Smooth muscle cell of the brain vasculature (primary cell): ENCODE measurements around the gene DTD1.

ENCODE experiments used
- DNase-seq: peaks from one replicate; pipeline ENCODE4 v3.0.0-alpha.2; 2012; ENCODE audit warnings: low read depth, low spot score

The DTD1 gene

DNA sequence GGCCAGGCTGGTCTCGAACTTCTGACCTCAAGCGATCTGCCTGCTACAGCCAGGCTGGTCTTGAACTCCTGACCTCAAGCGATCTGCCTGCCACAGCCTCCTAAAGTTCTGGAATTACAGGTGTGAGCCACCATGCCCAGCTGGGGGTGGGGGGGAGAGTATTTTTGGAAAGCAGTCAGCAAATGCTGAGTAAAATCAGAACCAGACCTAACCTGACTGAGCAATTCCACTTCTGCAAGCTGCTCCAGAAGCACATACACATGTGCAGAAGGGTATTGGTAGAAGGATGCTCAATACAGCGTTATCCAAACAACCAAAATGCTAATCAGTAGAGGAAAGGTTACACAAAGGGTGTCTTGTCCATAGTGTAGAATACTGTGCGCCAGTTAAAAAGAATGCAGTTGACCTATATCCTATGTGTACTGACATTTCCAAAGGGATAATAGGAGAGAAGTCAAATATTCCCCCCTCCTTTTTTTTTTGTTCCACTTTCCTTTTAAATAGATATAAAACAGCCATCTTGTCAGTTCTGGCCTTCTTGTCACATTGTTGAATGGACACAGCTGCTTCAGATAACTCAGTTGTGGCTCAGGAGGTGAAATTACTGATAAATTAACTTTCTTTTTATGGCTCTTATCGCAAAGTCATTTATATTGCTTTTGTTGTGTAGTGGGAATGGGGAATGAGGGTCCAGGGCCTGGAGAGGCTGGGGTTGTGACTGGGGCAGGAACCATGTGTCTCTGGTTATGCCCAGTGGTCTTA, 74.6 kb downstream of the DTD1 start:
- DNase-seq: no peak

DNA sequence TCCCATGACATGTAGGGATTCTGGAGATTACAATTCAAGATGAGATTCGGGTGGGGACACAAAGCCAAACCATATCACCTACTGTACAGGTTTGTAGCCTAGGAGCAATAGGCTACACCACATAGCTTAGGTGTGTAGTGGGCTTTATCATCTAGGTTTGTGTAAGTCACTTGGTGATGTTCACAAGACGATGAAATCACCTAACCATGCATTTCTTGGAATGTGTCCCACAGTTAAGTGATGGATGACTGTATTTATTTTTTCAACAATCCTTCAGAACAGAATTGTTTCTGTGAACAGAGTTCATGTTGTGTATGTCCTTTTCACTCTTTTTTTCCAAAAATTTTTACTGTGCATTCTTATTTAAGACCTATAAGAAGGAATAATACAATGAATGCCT, 76.1 kb downstream of the DTD1 start:
- peak; percentile 10 for DNase-seq

DNA sequence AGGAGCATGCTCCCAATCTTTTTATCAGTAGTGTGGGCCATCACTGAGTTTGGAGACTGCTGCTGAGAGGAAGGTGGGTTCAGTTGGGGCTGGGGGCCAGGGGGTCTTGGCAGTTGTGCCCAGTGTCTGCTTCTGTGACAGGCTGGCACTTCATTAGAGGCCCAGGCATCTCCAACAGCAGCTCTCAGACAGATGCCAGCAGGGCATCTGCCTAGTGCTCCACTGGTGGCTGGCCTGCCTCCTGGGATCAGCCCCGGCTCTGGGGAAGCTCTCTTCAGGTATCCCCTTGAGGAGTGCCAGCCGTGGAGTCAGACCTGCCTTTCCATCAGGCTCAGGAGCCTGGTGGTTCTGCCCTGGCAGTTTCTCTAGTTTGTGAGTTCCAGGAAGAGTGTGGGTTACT, 77.3 kb downstream of the DTD1 start:
- DNase-seq: no peak

- no peak for DNase-seq
Measured at GRCh38 chr20:18666803-18667415, 79.1 kb downstream of the DTD1 start.

GRCh38 chr20:18669241-18670019, 81.6 kb downstream of the DTD1 start:
- DNase-seq: no peak

- DNase-seq: no peak
Measured at GRCh38 chr20:18671203-18671710, 83.4 kb downstream of the DTD1 start.

DNA sequence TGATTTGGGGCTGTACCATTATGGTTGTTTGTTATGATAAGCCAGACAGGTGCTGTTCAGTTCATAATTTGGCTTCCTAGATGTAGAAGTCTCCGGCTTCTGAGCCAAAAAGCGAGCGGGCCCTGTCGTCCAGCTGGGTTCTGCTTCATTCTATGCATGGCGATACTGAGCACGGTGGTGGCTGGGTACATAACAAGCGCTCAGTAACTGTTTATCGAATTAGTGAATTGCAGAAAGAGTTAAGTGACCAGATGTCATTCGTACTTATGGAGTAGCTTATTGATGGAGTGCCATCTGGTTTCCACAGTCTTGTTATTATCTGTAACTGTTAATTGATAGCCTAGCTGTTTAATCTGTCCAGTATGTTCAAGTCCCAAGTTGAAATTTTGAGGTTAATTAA, 85.0 kb downstream of the DTD1 start:
- DNase-seq: no peak

DNA sequence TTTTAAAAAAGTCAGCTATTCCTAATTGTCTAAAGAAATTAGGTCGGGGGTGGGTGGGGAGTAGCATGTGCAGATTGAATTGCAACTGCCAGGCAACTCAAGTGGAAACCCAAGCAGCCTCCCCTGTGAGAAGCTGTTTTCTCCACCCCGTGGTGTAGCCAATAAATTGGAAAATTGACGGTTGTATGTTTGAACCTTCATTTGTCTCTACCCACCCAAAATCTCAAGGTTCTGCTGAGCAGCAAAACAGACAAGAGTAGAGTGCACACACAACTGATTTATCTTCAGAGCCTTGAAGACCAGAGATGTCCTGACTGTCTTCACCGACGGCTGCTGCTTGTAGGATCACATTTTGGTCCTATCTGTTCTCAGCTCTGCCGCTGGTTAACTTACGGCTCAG, 88.5 kb downstream of the DTD1 start:
- no peak for DNase-seq

DNA sequence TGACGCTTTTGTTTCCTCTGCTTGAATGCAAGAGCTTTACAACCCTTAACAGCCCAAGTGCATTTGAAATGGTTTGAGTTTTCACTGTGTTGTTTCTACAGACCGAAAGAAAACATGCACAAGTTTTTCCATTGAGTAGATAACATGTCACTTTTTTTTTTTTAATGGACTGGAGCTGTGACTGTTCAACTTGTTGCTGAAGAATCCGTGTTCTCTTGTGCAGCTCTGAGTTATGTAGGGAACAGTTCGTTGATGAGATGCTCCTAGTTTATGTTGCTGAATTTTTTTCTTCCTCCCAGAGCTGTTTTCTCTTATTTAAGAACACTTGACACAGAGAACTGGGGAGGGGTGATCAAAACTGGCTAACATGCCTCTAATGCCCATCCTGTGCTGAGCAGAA, 89.3 kb downstream of the DTD1 start:
- no peak for DNase-seq

- no peak for DNase-seq
Measured at GRCh38 chr20:18678549-18679419, 90.9 kb downstream of the DTD1 start.

GRCh38 chr20:18683839-18684238, 96.0 kb downstream of the DTD1 start:
- DNase-seq: no peak

GRCh38 chr20:18684775-18685174, 96.9 kb downstream of the DTD1 start:
- DNase-seq: no peak

GRCh38 chr20:18685406-18685805, 97.6 kb downstream of the DTD1 start:
- DNase-seq: no peak

- no peak for DNase-seq
Measured at GRCh38 chr20:18686696-18687095, 98.8 kb downstream of the DTD1 start.

- DNase-seq: no peak
Measured at GRCh38 chr20:18688676-18689075, 100.8 kb downstream of the DTD1 start.

DNA sequence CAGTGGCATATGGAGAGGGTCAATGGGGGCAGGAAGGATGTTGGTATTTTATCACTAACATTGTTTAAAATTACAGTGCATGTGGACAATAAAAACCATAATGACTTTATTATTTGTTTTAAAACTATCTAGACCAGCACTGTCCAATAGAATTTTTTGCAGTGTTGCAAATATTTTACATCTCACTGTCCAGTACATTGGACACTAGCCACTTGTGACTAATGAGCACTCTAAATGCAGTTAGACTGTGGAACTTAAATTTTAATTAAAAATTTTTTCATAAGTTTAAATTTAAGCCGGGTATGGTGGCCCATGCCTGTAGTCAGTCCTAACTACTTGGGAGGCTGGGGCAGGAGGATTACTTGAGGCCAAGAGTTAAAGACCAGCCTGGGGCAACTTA, 101.7 kb downstream of the DTD1 start:
- DNase-seq: no peak

DNA sequence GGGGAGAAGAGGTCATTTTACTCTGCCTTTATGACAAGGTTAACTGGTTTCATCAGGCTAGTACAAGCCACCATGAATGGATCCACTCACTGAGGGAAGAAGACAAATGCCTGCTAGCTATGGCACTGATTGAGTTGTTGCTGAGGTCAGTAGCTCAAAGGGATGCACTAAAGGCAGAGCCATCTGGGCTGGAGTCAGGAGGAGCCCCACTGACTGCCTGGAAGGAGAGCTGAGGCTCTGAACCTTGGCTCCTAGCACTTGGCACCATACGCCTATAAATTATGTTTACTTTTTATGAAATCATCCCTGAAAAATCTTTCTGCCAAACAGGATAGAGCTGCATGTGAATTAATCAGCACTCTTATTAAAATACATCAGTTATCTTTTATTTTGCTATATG, 104.6 kb downstream of the DTD1 start:
- DNase-seq: no peak

DNA sequence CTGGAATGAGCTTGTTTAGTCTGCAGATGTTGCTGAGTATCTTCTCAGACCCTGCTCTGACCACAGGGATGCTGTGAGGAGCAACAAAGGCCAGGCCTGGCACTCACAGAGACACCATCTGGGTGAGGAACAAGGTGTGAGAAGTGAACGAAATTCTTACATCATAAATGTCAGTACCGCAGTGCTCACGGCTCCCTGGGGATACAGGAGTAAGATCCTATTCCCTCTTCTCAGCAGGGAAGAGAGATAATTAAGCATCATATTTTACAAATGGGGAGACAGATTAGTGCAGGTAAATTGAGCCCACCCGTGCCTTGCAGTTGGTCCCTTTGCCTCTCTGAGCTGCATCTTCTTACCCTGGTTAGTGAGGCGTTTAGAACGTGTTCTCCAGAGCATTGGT, 106.2 kb downstream of the DTD1 start:
- DNase-seq: no peak

GRCh38 chr20:18695175-18695574, 107.3 kb downstream of the DTD1 start:
- no peak for DNase-seq

GRCh38 chr20:18698735-18699380, 111.0 kb downstream of the DTD1 start:
- DNase-seq: no peak

DNA sequence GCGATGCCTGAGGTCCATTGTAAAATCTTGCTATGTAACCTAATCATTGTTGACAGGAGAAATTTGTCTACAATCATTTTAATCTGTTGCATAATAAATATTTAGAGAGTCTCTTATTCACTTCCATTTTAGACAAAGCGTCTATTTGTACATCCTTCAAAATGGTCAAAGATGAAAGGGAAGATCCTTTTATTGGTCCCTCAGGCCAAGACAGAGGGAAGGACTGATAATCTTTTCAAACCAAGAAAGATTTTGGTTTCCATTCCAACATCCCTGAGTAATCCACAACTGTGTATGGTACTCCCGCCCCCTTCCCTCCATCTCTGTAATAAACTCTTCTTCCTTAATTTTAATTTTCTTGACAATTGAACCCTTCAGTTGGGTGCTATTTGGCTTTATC, 114.1 kb downstream of the DTD1 start:
- DNase-seq: no peak
